ENCODE data around the gene GULP1. TPM values are rescaled to one million over a fixed set of nuclear protein-coding genes. Genes with fewer than 3 reads are reported as not detected.
A peak's percentile ranks its signal among the peaks of the same experiment; 100 is the strongest.
"Not testable (repeated sequence)": the region's sequence is repeated elsewhere in the genome, so short reads cannot be mapped to it uniquely, and the experiment has no call there.

The GULP1 gene
- total RNA-seq, 4 donors from 2014 or later, result 43.3 to 64.8 (median 50.3) TPM

DNA sequence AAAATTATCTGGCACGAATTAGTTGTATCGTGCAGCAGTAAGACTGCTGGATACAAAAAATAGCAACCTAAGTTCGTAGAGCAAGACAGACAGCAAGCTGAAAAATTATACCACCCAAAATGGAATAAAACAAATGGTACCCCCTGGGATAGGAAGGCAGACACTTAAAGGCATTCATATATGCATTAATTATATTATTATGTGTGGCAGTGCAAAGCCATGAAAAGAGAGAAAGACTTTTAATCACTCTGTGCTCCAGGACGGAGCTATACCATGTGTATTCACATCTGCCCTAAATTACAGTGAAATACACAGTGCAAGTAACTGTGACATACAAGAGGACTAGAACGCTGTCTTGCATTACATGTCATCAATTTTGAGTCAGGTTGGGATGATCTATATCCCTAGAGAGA lies 235.9 kb downstream of the GULP1 start:
- Histone ChIP-seq H3K27me3 (no peaks in the 10 kb centered on the region), H3K9me3 (no peaks in the 10 kb centered on the region), H3K4me1 (peaks cover 0 to 51% (median 7%) of the 10 kb centered on the region in 3 donors), H3K4me3 (peak overlapping the region; percentile 11 to 19), H3K27ac (peak overlapping the region in 2 of 4 donors; percentile 42 to 50), H3K36me3 (no peaks in the 10 kb centered on the region)
- WGBS, 2 donors (ENCODE audit: low coverage in 1 of 2), result 8 to 23% methylated on average over 5 of the region's 5 CpGs
- TF ChIP-seq EP300 (IDR thresholded peaks at IDR 0.05), result no peak
- TF ChIP-seq POLR2A (IDR thresholded peaks at IDR 0.05), result no peak
- TF ChIP-seq POLR2AphosphoS5 (IDR thresholded peaks at IDR 0.05), result no peak
- TF ChIP-seq, protein P1, sequence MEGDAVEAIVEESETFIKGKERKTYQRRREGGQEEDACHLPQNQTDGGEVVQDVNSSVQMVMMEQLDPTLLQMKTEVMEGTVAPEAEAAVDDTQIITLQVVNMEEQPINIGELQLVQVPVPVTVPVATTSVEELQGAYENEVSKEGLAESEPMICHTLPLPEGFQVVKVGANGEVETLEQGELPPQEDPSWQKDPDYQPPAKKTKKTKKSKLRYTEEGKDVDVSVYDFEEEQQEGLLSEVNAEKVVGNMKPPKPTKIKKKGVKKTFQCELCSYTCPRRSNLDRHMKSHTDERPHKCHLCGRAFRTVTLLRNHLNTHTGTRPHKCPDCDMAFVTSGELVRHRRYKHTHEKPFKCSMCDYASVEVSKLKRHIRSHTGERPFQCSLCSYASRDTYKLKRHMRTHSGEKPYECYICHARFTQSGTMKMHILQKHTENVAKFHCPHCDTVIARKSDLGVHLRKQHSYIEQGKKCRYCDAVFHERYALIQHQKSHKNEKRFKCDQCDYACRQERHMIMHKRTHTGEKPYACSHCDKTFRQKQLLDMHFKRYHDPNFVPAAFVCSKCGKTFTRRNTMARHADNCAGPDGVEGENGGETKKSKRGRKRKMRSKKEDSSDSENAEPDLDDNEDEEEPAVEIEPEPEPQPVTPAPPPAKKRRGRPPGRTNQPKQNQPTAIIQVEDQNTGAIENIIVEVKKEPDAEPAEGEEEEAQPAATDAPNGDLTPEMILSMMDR (IDR thresholded peaks at IDR 0.05), result no peak
- no peak for ATAC-seq

DNA sequence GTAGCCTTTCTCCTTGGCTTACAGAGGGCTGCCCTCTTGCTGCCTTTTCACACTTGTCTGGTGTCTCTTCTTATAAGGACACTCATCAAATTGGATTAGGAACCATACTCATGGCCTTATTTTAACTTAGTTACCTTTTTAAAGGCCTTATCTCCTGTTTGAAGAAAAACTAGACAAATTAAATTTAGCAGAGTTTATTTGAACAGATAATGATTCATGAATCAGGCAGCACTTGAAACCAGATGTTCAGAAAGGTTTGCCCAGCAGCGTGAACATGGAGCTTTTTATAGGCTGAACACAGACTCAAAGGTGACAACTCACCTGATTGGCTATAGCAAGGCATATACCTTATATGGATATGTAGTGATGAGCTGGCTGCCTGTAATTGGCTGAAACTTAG lies 238.0 kb downstream of the GULP1 start:
- WGBS, 2 donors (ENCODE audit: low coverage in 1 of 2), result 43 to 89% methylated on average over 1 of the region's 1 CpG
- H3K4me3 ChIP-seq, result no peak overlapping the region
- H3K27me3 ChIP-seq, result no peaks in the 10 kb centered on the region
- ATAC-seq, result no peak
- H3K36me3 ChIP-seq, result no peaks in the 10 kb centered on the region
- no peaks in the 10 kb centered on the region for H3K9me3 ChIP-seq
- TF ChIP-seq EP300 (IDR thresholded peaks at IDR 0.05) (no peak), POLR2AphosphoS5 (IDR thresholded peaks at IDR 0.05) (no peak), POLR2A (IDR thresholded peaks at IDR 0.05) (no peak)
- TF ChIP-seq, protein P1 (IDR thresholded peaks at IDR 0.05), result no peak
- peaks cover 0 to 34% (median 7%) of the 10 kb centered on the region in 3 donors for H3K4me1 ChIP-seq
- no peak overlapping the region for H3K27ac ChIP-seq

DNA sequence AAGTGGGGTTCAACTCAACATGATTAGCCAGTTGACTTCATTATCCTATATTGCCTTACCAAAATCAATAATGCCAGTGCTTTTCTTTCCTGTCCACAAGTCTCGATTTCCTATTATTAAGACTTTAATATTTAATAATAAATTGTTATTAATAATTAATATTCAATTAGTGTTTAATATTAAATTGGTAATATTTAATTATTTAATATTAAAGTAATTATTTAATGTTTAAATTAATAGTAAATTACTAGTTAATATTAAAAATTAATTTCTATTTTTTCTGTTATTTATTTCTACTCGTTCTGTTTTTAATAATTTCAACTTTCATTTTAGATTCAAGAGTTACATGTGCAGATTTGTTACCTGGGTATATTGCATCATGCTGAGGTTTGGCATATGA lies 243.2 kb downstream of the GULP1 start:
- TF ChIP-seq POLR2AphosphoS5 (IDR thresholded peaks at IDR 0.05) (no peak), EP300 (IDR thresholded peaks at IDR 0.05) (no peak), POLR2A (IDR thresholded peaks at IDR 0.05) (no peak)
- TF ChIP-seq, protein P1 (IDR thresholded peaks at IDR 0.05), result no peak
- no peaks in the 10 kb centered on the region for H3K9me3 ChIP-seq
- no peak for ATAC-seq
- H3K27ac ChIP-seq, result no peak overlapping the region
- WGBS, 2 donors (ENCODE audit: low coverage in 1 of 2), result 93 to 95% methylated on average over 2 of the region's 2 CpGs
- no peak overlapping the region for H3K4me3 ChIP-seq
- no peaks in the 10 kb centered on the region for H3K27me3 ChIP-seq
- no peaks in the 10 kb centered on the region for H3K36me3 ChIP-seq
- H3K4me1 ChIP-seq, result no peaks in the 10 kb centered on the region

DNA sequence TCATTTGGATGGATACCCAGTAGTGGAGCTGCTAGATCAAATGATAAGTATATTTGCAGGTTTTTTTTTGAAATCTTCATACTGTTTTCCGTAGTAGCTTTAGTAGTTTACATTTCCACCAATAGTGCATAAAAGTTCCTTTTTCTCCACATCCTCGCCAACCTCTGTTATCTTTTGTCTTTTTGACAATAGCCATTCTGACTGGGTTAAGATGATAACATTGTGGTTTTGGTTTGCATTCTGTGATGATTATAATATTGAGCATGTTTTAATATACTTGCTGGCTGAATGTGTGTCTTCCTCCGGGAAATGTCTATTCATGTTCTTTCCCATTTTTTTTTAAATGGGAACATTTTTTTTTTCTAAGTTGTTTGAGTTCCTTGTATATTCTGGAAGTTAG lies 260.0 kb downstream of the GULP1 start:
- TF ChIP-seq POLR2AphosphoS5 (IDR thresholded peaks at IDR 0.05), result no peak
- TF ChIP-seq, protein P1 (IDR thresholded peaks at IDR 0.05), result no peak
- TF ChIP-seq POLR2A (IDR thresholded peaks at IDR 0.05), result no peak
- TF ChIP-seq EP300 (IDR thresholded peaks at IDR 0.05), result no peak
- Histone ChIP-seq H3K4me1 (no peaks in the 10 kb centered on the region), H3K9me3 (no peaks in the 10 kb centered on the region), H3K36me3 (no peaks in the 10 kb centered on the region), H3K4me3 (no peak overlapping the region), H3K27ac (no peak overlapping the region), H3K27me3 (no peaks in the 10 kb centered on the region)
- WGBS, 2 donors (ENCODE audit: low coverage in 1 of 2), result 76 to 96% methylated on average over 3 of the region's 3 CpGs
- no peak for ATAC-seq

DNA sequence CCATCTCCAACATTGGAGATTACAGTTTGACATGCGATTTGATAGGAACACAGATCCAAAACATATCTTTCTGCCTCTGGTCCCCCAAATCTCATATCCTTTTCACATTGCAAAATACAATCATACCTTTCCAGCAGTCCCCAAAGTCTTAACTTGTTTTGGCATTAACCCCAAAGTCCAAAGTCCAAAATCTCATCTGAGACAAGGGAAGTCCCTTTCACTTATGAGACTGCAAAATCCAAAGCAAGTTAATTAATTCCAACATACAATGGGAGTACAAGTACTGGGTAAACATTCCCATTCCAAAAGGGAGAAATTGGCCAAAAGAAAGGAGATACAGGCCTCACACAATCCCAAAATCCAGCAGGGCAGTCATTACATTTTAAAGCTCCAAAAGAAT lies 265.4 kb downstream of the GULP1 start:
- 100% methylated on average over 1 of the region's 1 CpG for WGBS, 2 donors (ENCODE audit: low coverage in 1 of 2)
- Histone ChIP-seq H3K4me1 (no peaks in the 10 kb centered on the region), H3K27ac (no peak overlapping the region), H3K36me3 (peaks cover 0 to 27% of the 10 kb centered on the region in 2 donors), H3K4me3 (no peak overlapping the region), H3K27me3 (no peaks in the 10 kb centered on the region), H3K9me3 (peaks cover 0 to 8% (median 0%) of the 10 kb centered on the region in 3 donors)
- ATAC-seq, result no peak
- no peak for TF ChIP-seq EP300 (IDR thresholded peaks at IDR 0.05)
- no peak for TF ChIP-seq POLR2A (IDR thresholded peaks at IDR 0.05)
- TF ChIP-seq, protein P1 (IDR thresholded peaks at IDR 0.05), result no peak
- no peak for TF ChIP-seq POLR2AphosphoS5 (IDR thresholded peaks at IDR 0.05)

DNA sequence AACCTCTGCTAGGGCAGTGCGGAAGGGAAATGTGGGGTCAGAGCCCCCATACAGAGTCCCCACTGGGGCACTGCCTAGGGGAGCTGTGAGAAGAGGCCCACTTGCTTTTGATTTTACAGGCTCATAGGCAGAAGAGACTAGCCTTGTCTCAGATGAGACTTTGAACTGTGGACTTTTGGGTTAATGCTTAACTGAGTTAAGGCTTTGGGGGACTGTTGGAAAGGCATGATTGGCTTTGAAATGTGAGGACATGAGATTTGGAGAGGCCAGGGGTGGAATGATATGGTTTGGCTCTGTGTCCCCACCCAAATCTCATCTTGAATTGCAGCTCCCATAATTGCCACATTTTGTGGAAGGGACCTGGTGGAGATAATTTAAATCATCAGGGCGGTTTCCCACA lies 267.8 kb downstream of the GULP1 start:
- H3K27ac ChIP-seq, H3K9me3 ChIP-seq: not testable (repeated sequence)

More for the DNA sequence above, 267.8 kb downstream of the GULP1 start:
- not testable (repeated sequence) for H3K4me1 ChIP-seq, H3K27me3 ChIP-seq, ATAC-seq, H3K4me3 ChIP-seq
- WGBS, 2 donors (ENCODE audit: low coverage in 1 of 2), result 60 to 100% methylated on average over 1 of the region's 2 CpGs
- peaks cover 0 to 27% of the 10 kb centered on the region in 2 donors for H3K36me3 ChIP-seq
